BE2C (cell line): Measurements from ENCODE around the gene APRT.
A peak's percentile ranks its signal among the peaks of the same experiment; 100 is the strongest.
"Not testable (repeated sequence)": the region's sequence is repeated elsewhere in the genome, so short reads cannot be mapped to it uniquely, and the experiment has no call there.

ENCODE experiments used
- DNase-seq: peaks from one replicate; pipeline ENCODE4 v3.0.0-alpha.2; 2020
- H3K27me3 ChIP-seq: fragments of 250-450 bp; sonication (Bioruptor Pico); 2 replicates; pipeline ENCODE4 v1.5.1; 2020; ENCODE audit warnings: mild to moderate bottlenecking
- H3K36me3 ChIP-seq: fragments of 250-450 bp; sonication (Bioruptor Pico); 2 replicates; pipeline ENCODE4 v1.5.1; 2020; ENCODE audit warnings: mild to moderate bottlenecking
- H3K4me1 ChIP-seq: fragments of 250-450 bp; sonication (Bioruptor Pico); 2 replicates; pipeline ENCODE4 v1.5.1; 2020
- H3K4me3 ChIP-seq: 2 replicates; pipeline ENCODE4 v1.5.1; 2011; ENCODE audit warnings: low read depth, low read length
- H3K9me3 ChIP-seq: fragments of 250-450 bp; sonication (Bioruptor Pico); 2 replicates; pipeline ENCODE4 v1.5.1; 2020
- TF ChIP-seq, protein P1 (sequence below): IDR thresholded peaks from 2 replicates; pipeline ENCODE4 v1.5.1; 2012; ENCODE audit warnings: mild to moderate bottlenecking, low read depth, low read length

APRT gene

DNA sequence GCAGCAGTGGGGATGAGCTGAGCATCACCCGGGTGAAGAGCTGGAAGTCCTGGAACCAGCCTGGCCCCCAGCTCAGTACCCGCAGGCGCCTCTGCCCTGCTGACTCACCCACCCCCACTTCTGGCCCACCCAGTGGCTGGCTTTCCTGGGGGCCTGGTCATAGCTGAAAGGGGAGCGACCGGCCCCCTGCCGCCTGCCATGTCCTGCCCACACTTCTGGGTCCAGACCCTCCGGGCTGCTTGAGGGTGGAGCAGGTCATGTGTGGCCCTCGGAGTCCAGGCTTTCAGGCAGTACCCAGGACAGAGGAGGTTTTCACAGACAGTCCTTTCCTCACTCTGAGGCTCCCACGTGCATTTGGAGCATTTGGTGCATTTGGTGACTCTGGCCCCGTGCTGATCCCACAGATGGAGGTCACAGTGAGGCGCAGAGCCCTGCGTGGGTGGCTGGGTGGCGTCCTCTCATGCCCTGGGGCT, 19.6 kb downstream of the APRT start:
- TF ChIP-seq, protein P1, sequence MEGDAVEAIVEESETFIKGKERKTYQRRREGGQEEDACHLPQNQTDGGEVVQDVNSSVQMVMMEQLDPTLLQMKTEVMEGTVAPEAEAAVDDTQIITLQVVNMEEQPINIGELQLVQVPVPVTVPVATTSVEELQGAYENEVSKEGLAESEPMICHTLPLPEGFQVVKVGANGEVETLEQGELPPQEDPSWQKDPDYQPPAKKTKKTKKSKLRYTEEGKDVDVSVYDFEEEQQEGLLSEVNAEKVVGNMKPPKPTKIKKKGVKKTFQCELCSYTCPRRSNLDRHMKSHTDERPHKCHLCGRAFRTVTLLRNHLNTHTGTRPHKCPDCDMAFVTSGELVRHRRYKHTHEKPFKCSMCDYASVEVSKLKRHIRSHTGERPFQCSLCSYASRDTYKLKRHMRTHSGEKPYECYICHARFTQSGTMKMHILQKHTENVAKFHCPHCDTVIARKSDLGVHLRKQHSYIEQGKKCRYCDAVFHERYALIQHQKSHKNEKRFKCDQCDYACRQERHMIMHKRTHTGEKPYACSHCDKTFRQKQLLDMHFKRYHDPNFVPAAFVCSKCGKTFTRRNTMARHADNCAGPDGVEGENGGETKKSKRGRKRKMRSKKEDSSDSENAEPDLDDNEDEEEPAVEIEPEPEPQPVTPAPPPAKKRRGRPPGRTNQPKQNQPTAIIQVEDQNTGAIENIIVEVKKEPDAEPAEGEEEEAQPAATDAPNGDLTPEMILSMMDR: no peak
- H3K9me3 ChIP-seq: no peaks in the 10 kb centered on the region
- H3K4me1 ChIP-seq: no peaks in the 10 kb centered on the region
- H3K4me3 ChIP-seq: no peak overlapping the region
- peaks cover 16% of the 10 kb centered on the region for H3K27me3 ChIP-seq
- H3K36me3 ChIP-seq: no peaks in the 10 kb centered on the region
- DNase-seq: no peak

DNA sequence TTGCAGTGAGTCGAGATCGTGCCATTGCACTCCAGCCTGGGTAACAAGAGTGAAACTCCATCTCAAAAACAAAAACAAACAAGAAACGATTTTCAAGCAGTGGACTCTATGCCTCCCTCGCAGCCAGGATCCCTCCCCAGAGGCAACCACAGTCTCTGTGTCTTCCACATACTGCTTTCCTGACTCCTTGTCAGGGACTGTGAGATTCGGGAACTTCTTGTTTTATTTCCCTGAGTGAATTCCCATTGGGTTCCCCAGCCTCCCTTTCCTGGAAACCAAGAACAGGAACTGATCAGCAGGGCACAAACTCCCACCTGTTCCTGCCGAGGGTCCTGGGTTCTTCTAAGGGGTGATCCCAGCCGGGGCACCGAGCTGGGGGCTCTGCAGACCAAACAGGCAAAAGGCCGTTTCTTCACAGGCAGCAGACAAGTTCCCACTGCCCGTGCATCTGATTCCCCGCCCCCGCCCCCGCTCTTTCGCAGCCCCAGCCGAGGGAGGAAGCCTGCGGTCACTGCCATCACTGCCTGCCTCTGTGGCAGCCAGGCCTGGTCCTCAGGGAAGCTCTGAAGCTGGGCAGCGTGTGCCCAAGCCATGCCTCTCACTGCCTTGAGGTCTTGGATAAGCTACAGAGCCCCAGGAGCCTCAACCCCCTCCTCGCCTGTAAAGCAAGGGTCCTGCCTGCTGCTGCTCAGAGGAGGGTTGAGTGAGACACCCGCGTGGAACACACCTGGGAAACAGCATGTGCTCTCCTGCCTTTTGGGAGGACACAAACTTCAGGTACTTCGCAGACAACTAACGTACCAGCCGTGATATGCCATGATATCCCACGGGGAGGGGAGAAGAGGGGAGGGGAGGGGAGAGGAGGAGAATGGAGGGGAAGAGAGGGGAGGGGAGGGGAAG, 21.2 kb downstream of the APRT start:
- DNase-seq: no peak
- no peaks in the 10 kb centered on the region for H3K36me3 ChIP-seq
- TF ChIP-seq, protein P1: no peak
- H3K9me3 ChIP-seq: no peaks in the 10 kb centered on the region
- H3K4me1 ChIP-seq: no peaks in the 10 kb centered on the region
- H3K4me3 ChIP-seq: no peak overlapping the region
- H3K27me3 ChIP-seq: peaks cover 19% of the 10 kb centered on the region

DNA sequence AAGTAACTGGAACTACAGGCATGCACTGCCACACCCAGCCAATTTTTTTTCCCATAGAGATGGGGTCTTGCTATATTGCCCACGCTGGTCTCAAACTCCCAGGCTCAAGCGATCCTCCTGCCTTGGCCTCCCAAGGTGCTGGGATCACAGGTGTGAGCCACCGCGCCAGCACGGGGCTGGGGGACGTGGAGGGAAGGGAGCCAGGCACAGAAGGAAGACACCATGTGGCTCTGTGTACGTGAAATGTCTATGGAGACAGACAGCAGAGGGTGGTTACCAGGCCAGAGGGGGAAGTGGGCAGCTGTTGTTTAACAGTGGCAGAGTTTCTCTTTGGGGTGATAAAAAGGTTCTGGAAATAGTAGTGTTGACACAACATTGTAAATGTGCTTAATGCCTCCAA, 22.1 kb downstream of the APRT start:
- H3K36me3 ChIP-seq: no peaks in the 10 kb centered on the region
- TF ChIP-seq, protein P1: no peak
- DNase-seq: no peak

DNA sequence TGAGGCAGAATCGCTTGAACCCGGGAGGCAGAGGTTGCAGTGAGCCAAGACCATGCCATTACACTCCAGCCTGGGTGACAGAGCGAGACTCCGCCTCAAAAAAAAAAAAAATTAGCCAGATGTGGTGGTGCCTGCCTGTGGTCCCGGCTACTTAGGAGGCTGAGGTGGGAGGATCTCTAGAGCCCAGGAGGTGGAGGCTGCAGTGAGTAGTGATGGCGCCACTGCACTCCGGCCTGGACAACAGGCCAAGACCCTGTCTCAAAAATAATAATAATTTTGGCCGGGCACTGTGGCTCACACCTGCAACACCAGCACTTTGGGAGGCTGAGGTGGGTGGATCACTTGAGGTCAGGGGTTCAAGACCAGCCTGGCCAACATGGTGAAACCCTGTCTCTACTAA, 23.0 kb downstream of the APRT start:
- peaks cover 37% of the 10 kb centered on the region for H3K27me3 ChIP-seq
- not testable (repeated sequence) for H3K4me1 ChIP-seq, H3K4me3 ChIP-seq, H3K36me3 ChIP-seq, H3K9me3 ChIP-seq, DNase-seq

More for the DNA sequence above, 22.1 kb downstream of the APRT start:
- no peaks in the 10 kb centered on the region for H3K9me3 ChIP-seq
- no peak overlapping the region for H3K4me3 ChIP-seq
- H3K27me3 ChIP-seq: peaks cover 28% of the 10 kb centered on the region
- H3K4me1 ChIP-seq: no peaks in the 10 kb centered on the region

DNA sequence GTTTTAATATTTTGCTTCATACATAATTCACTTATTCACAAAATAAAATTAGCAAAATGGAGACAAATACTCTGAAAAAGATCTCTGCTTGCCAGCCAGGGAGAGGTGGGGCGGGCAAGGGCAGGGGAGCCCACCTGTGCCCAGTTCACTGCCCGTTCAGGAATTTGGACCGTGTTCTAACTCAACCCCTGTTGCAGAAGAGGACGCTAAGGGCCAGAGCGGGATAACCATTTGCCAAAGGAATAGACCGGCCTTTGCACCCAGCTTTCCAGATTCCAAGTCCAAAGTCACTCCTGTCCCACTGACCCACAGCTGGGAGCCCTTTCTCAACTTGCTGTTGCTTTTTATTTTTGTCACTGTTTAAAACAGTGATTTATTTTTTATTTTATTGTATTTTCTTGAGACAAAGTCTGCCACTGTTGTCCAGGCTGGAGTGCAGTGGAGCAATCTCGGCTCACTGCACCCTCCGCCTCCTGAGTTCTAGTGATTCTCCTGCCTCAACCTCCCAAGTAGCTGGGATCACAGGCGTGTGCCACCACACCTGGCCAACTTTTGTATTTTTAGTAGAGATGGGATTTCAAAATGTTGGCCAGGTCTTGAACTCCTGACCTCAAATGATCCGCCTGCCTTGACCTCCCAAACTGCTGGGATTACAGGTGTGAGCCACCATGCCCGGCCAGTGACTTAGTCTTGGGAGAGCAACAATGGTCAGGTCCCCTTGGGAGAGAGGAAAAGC, 24.0 kb downstream of the APRT start:
- H3K4me1 ChIP-seq: no peaks in the 10 kb centered on the region
- H3K27me3 ChIP-seq: peaks cover 39% of the 10 kb centered on the region
- TF ChIP-seq, protein P1: no peak
- H3K4me3 ChIP-seq: no peak overlapping the region
- DNase-seq: no peak
- no peaks in the 10 kb centered on the region for H3K9me3 ChIP-seq
- H3K36me3 ChIP-seq: no peaks in the 10 kb centered on the region

DNA sequence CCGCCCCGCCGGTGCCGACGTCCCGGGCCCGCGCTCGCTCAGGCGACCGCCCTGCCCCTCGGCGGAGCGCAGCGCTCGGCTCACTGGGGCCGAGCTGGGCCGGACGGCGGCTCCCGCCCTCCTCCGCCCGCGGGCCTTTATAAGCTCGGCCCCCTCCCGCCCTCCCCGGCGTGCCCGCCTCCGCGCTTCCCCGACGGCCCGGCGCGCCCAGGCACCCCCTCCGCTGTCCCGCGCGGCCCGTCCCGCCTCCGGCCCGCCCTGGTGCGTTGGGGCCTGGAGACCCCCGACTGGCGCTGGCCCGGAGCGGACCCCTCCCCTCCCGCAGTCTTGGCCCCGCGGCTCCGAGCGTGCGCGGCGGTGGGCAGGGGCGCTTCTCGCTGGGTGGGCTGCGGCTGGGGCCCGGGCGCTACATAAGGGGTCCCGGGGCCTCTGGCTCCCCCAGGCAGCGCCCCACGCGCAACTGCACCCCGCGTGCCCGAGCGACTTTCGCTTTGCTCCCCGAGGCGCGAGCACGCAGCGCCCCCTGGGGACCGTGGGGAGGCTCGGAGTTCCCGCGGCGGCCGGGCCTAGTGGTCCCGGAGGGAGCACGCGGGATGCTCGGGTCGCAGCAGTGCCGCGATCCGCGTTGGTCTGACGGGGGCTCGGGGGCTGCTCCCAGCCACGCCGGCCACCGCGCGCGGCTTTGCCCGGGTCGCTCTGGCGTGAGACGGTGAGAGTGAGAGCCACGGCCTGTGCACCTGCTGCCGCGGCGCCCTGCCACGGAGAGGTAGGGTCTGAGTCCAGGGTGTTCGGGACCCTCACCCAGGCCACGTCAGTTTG, 26.4 kb downstream of the APRT start, which contains the start of gene PIEZO1:
PIEZO1 (minus strand) TSS at position 115 of the 819 bp plus-strand sequence. CDS start 256 bp downstream, outside the sequence.
- Histone ChIP-seq H3K4me3 (peak within 1 kb of the TSS; percentile 50), H3K27me3 (peaks cover 40% of the 10 kb centered on the region), H3K4me1 (no peaks in the 10 kb centered on the region), H3K36me3 (no peaks in the 10 kb centered on the region), H3K9me3 (no peaks in the 10 kb centered on the region)
- DNase-seq: peak; percentile 75
- TF ChIP-seq, protein P1: peak; percentile 62
